KMS-11 (cell line): Measurements from ENCODE around the gene HPSE2.
A peak's percentile ranks its signal among the peaks of the same experiment; 100 is the strongest.

Experiments used
- H2AFZ ChIP-seq: fragments of 200-600 bp; sonication (generic); 2 replicates; pipeline ENCODE4 v1.6.1; 2016; ENCODE audit warnings: antibody characterized with exemption, mixed run types, low read depth
- H3K27ac ChIP-seq: fragments of 200-600 bp; sonication (generic); 2 replicates; pipeline ENCODE4 v1.6.1; 2016; ENCODE audit warnings: mild to moderate bottlenecking, mixed run types
- H3K27me3 ChIP-seq: fragments of 200-600 bp; sonication (generic); 2 replicates; pipeline ENCODE4 v1.6.1; 2017; ENCODE audit warnings: mild to moderate bottlenecking, low read depth, mixed run types, moderate library complexity; ENCODE audit not compliant: insufficient read depth
- H3K36me3 ChIP-seq: fragments of 200-600 bp; sonication (generic); 2 replicates; pipeline ENCODE4 v1.6.1; 2017; ENCODE audit warnings: mild to moderate bottlenecking, mixed run types; ENCODE audit not compliant: insufficient read depth
- H3K4me1 ChIP-seq: fragments of 200-600 bp; sonication (generic); 2 replicates; pipeline ENCODE4 v1.6.1; 2016; ENCODE audit warnings: mild to moderate bottlenecking, low read depth, mixed run types; ENCODE audit not compliant: poor library complexity, severe bottlenecking
- H3K4me2 ChIP-seq: fragments of 200-600 bp; sonication (generic); 2 replicates; pipeline ENCODE4 v1.7.0; 2016; ENCODE audit warnings: mild to moderate bottlenecking, mixed run types
- H3K4me3 ChIP-seq: fragments of 200-600 bp; sonication (generic); IDR thresholded peaks from 2 replicates; pipeline ENCODE4 v1.6.1; 2017; ENCODE audit warnings: low read depth, low read length, mixed read lengths; ENCODE audit not compliant: insufficient read depth
- H3K79me2 ChIP-seq: fragments of 200-600 bp; sonication (generic); 2 replicates; pipeline ENCODE4 v1.6.1; 2016; ENCODE audit warnings: low read depth, mixed run types; ENCODE audit not compliant: insufficient read depth
- H3K9ac ChIP-seq: fragments of 200-600 bp; sonication (generic); 2 replicates; pipeline ENCODE4 v1.6.1; 2016; ENCODE audit warnings: mild to moderate bottlenecking, mixed run types
- H4K20me1 ChIP-seq: fragments of 200-600 bp; sonication (generic); 2 replicates; pipeline ENCODE4 v1.6.1; 2016; ENCODE audit warnings: mild to moderate bottlenecking, mixed run types; ENCODE audit not compliant: insufficient read depth
- TF ChIP-seq, protein P1 (sequence below): fragments of 200-600 bp; sonication (generic); conservative IDR thresholded peaks from 2 replicates; pipeline ENCODE4 v1.6.1; 2017; ENCODE audit warnings: low read depth, mild to moderate bottlenecking, antibody characterized with exemption, low read length, moderate library complexity, mixed read lengths

HPSE2 gene

DNA sequence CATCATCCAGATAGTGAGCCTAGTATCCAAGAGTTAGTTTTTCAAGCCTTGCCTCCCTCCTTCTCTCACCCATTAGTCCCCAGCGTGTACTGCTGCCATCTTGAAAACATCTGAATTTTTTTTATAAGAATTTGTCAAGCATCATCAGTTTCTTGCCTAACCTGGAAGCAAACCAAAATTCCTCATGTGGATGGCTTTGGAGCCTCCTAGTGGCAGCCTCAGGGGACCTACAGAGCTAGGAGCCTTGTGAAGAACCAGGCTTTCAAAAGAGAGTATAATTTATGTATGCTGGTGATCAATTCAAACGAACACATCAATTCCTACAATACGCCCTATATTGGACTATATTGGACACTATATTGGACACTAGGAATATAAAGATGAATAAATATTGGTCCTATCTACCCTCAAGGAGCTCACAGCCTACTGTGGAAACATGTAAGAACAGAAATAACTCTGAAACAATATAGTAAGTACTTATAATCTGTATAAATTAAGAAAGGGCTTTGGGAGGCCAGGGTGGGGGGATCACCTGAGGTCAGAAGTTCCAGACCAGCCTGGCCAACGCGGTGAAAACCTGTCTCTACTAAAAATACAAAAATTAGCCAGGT is 63.4 kb downstream of the HPSE2 start:
- no peak overlapping the region for H3K9ac ChIP-seq

DNA sequence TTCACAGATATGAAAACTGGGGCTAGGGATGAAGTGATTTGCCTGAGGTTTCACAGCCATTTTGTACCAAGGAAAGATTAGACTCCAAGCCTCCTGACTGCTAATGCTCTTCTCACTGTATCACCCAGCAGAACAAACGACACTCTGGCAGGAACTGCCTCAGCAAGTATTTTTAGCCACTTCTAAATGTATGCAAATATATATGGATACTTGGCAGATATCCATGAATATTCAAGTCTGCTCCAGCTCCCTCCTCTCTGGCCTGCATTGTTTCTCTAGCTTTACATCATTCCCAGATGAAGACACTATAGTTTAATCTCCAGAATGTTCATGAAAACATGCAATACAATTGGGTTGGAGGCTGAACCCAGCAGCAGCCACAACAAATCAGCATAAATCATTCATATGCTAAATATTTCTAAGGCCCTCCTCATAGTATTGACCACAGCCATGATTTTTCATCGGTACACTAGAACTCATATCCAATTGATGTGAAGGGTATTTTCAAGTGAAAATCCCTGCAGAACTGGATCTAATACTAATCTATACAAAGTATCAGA is 65.5 kb downstream of the HPSE2 start:
- no peak overlapping the region for H3K4me3 ChIP-seq
- no peaks in the 10 kb centered on the region for H3K79me2 ChIP-seq
- H3K4me2 ChIP-seq: no peak overlapping the region
- no peaks in the 10 kb centered on the region for H3K36me3 ChIP-seq
- no peak overlapping the region for H3K27ac ChIP-seq
- no peak overlapping the region for H3K9ac ChIP-seq
- H3K27me3 ChIP-seq: no peaks in the 10 kb centered on the region
- TF ChIP-seq, protein P1, sequence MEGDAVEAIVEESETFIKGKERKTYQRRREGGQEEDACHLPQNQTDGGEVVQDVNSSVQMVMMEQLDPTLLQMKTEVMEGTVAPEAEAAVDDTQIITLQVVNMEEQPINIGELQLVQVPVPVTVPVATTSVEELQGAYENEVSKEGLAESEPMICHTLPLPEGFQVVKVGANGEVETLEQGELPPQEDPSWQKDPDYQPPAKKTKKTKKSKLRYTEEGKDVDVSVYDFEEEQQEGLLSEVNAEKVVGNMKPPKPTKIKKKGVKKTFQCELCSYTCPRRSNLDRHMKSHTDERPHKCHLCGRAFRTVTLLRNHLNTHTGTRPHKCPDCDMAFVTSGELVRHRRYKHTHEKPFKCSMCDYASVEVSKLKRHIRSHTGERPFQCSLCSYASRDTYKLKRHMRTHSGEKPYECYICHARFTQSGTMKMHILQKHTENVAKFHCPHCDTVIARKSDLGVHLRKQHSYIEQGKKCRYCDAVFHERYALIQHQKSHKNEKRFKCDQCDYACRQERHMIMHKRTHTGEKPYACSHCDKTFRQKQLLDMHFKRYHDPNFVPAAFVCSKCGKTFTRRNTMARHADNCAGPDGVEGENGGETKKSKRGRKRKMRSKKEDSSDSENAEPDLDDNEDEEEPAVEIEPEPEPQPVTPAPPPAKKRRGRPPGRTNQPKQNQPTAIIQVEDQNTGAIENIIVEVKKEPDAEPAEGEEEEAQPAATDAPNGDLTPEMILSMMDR: no peak
- H3K4me1 ChIP-seq: no peaks in the 10 kb centered on the region
- no peaks in the 10 kb centered on the region for H4K20me1 ChIP-seq
- H2AFZ ChIP-seq: no peak overlapping the region

More for the DNA sequence above, 63.4 kb downstream of the HPSE2 start:
- Histone ChIP-seq H3K36me3 (no peaks in the 10 kb centered on the region), H3K27me3 (no peaks in the 10 kb centered on the region), H3K4me1 (no peaks in the 10 kb centered on the region), H3K27ac (no peak overlapping the region), H2AFZ (no peak overlapping the region), H3K79me2 (no peaks in the 10 kb centered on the region), H3K4me2 (no peak overlapping the region), H4K20me1 (no peaks in the 10 kb centered on the region), H3K4me3 (no peak overlapping the region)
- TF ChIP-seq, protein P1: peak; percentile 56

DNA sequence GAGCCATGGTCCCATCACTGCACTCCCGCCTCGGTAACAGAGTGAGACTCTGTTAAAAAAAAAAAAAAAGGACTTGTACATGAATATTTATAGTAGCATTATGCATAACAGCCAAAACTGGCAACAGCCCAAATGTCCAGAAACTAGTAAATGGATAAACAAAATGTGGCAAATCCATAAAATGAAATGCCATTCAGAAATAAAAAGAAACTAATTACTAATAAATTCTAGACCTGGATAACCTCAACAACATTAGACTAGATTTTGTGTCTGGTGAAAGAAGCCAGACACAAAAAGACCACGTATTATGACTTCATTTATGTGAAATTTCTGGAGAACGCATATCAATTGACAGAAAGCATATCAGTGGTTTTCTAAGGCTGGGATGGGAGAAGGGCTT is 74.5 kb downstream of the HPSE2 start:
- H3K9ac ChIP-seq: no peak overlapping the region
- no peaks in the 10 kb centered on the region for H3K4me1 ChIP-seq
- no peak overlapping the region for H3K4me2 ChIP-seq
- no peak overlapping the region for H2AFZ ChIP-seq
- no peaks in the 10 kb centered on the region for H3K36me3 ChIP-seq
- H4K20me1 ChIP-seq: no peaks in the 10 kb centered on the region
- no peaks in the 10 kb centered on the region for H3K27me3 ChIP-seq
- no peak overlapping the region for H3K27ac ChIP-seq
- H3K79me2 ChIP-seq: no peaks in the 10 kb centered on the region
- TF ChIP-seq, protein P1: no peak
- H3K4me3 ChIP-seq: no peak overlapping the region

DNA sequence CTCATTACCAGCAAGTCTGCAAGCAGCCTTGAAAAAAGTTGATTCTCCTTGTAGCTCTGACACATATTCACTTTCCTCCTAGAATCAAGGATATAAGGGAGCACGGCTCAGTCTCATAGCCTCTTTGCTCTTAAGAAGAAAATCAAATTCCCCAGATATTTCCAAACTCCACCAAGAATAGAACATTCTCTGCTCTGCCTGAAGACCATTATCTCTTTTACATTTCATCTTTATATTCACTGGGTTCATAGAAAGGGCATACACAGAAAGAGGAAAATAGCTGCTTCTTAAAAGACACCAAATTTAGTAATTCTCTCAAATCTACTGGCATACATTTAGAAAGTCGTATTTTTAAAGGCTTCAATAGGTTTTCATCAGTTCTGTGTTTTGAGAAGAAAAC is 92.0 kb downstream of the HPSE2 start:
- Histone ChIP-seq H3K4me2 (no peak overlapping the region), H3K79me2 (no peaks in the 10 kb centered on the region), H2AFZ (no peak overlapping the region)

More for the DNA sequence above, 92.0 kb downstream of the HPSE2 start:
- no peak overlapping the region for H3K4me3 ChIP-seq
- TF ChIP-seq, protein P1: no peak
- H3K36me3 ChIP-seq: no peaks in the 10 kb centered on the region
- H3K4me1 ChIP-seq: no peaks in the 10 kb centered on the region
- no peak overlapping the region for H3K27ac ChIP-seq
- H3K27me3 ChIP-seq: no peaks in the 10 kb centered on the region
- H4K20me1 ChIP-seq: no peaks in the 10 kb centered on the region
- no peak overlapping the region for H3K9ac ChIP-seq
